IPS-20b (cell line): ENCODE measurements around the gene RASA4B.
"Not testable (repeated sequence)": the region's sequence is repeated elsewhere in the genome, so short reads cannot be mapped to it uniquely, and the experiment has no call there.

Experiments
- H3K27ac ChIP-seq: one replicate; pipeline ENCODE4 v1.5.1; 2013; ENCODE audit warnings: low read length
- H3K27me3 ChIP-seq: 2 replicates; pipeline ENCODE4 v1.6.1; 2013; ENCODE audit warnings: mild to moderate bottlenecking, low read length, inconsistent platforms; ENCODE audit not compliant: insufficient read depth
- H3K36me3 ChIP-seq: 2 replicates; pipeline ENCODE4 v1.6.1; 2013; ENCODE audit warnings: low read depth, mild to moderate bottlenecking, inconsistent platforms, low read length, moderate library complexity; ENCODE audit not compliant: insufficient read depth
- H3K4me1 ChIP-seq: 2 replicates; pipeline ENCODE4 v1.6.1; 2013; ENCODE audit warnings: mild to moderate bottlenecking, control low read depth, inconsistent platforms, low read length, moderate library complexity; ENCODE audit not compliant: insufficient read depth
- H3K4me3 ChIP-seq: 2 replicates; pipeline ENCODE4 v1.5.1; 2013; ENCODE audit warnings: mild to moderate bottlenecking, low read length, inconsistent platforms
- H3K9ac ChIP-seq: 2 replicates; pipeline ENCODE4 v1.6.1; 2013; ENCODE audit warnings: low read depth, mild to moderate bottlenecking, inconsistent platforms, low read length, moderate library complexity
- H3K9me3 ChIP-seq: 2 replicates; pipeline ENCODE4 v1.6.1; 2013; ENCODE audit warnings: mild to moderate bottlenecking, low read depth, low read length, inconsistent platforms; ENCODE audit not compliant: insufficient read depth

The RASA4B gene

DNA sequence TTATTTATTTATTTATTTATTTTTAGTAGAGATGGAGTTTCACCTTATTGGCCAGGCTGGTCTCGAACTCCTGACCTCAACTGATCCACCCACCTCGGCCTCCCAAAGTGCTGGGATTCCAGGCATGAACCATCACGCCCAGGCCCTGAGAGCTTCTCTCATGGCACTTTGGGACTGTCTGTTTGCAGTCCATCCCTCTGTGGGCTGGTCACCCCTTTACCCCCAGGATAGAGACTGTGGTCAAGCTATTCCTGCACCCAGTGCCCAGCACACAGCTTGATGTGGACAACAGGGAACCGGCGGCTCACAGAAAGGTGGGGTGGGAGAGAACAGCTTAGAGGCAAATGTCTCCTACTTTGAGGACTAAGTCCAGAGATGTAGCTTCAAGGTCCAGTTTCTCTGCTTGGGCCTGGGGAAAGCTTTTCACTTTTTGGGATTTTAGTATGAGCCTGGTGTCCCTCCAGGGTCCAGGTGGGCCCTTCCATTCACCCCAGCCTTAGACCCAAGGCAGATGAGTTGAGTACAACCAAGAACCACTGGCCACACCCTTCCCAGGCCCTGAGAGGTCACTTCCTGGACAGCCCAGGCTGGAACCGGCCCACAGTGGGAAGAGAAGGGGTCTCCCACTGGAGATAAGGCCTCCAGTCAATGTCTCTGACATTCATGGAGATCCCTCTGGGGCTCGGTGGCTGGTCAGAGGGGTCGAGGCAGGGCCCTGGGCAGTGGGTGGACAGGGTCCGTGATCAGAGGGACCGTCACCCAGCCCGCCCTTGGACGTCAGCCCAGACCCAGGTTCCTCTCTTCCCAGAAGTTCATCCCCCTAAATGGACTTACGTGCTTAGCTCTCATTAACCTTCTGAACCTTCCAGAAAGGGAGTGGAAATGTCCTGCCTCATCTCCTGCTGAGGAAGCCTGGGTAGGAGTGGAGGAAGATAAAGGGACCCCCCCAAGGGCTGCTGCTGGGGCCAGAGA lies 10.5 kb upstream of the RASA4B start:
- H3K9me3 ChIP-seq, H3K4me3 ChIP-seq, H3K27ac ChIP-seq, H3K36me3 ChIP-seq, H3K4me1 ChIP-seq, H3K9ac ChIP-seq, H3K27me3 ChIP-seq: not testable (repeated sequence)

DNA sequence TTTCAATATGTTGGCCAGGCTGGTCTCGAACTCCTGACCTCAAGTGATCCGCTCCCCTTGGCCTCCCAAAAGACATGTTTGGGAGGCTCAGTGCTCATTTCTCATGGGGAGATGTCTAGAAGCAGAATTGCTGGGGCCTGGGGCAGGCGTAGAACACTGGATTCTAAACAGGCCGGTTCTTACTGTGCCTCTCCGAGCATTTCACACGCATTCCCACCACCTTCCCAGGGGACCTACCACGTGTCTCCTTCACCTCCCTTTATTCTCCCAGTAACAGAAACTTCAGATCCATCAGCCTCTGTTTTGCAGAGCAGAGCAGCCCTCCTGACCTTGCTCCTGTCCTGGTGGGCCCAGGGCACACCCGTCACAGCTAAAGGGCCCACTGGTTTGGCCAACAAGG lies 9.6 kb upstream of the RASA4B start:
- not testable (repeated sequence) for H3K27me3 ChIP-seq, H3K27ac ChIP-seq, H3K9ac ChIP-seq, H3K4me1 ChIP-seq, H3K4me3 ChIP-seq, H3K36me3 ChIP-seq, H3K9me3 ChIP-seq

- H3K9me3 ChIP-seq, H3K36me3 ChIP-seq, H3K27me3 ChIP-seq, H3K27ac ChIP-seq, H3K4me1 ChIP-seq, H3K9ac ChIP-seq, H3K4me3 ChIP-seq: not testable (repeated sequence)
These were observed 7.2 kb upstream of the RASA4B start for GRCh38 chr7:102524803-102525202.

DNA sequence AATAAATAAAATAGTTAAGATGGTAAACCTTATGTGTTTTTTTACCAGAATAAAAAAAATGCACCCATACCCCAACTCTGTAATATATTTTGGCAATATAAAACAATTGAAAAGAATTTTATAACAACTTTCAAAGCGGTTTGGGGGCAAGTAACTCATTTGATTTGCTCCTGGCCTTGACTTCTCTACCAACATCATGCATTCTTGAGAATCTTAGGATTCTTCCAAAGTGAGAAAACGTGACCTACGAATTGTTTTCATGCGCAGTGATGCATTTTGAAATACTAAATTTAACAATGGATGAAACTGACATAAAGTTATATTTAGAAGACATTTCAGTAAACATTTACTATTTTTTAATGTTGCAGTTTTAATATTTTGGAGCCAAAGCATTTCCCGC lies 3.2 kb upstream of the RASA4B start:
- not testable (repeated sequence) for H3K9me3 ChIP-seq, H3K36me3 ChIP-seq, H3K9ac ChIP-seq, H3K27me3 ChIP-seq, H3K4me1 ChIP-seq, H3K27ac ChIP-seq, H3K4me3 ChIP-seq

DNA sequence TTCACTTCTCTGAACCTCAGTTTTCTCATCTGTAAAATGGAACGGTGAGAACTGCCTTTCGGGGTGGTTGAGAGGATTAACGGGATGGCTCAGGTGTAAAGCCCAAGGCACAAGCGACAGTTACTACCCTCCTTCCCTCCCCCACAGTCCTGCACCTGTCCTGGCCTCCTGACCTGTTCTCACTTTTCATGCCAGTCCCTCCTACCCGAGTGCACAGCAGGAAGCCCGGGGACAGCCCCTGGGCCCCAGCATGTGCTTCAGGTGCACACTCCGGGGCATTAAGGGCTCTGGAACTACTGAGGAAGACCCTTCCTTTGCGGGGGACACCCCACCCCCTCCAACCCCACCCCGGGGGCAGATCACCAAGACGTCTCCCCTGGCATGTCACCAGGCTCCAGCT lies 626 bp downstream of the RASA4B start:
- not testable (repeated sequence) for H3K9me3 ChIP-seq, H3K4me3 ChIP-seq

GRCh38 chr7:102515889-102516288 lies 1.7 kb downstream of the RASA4B start:
- H3K4me3 ChIP-seq, H3K36me3 ChIP-seq, H3K4me1 ChIP-seq, H3K27me3 ChIP-seq, H3K9ac ChIP-seq, H3K27ac ChIP-seq, H3K9me3 ChIP-seq: not testable (repeated sequence)

More for the DNA sequence above, 626 bp downstream of the RASA4B start:
- H3K27ac ChIP-seq, H3K4me1 ChIP-seq, H3K36me3 ChIP-seq, H3K27me3 ChIP-seq, H3K9ac ChIP-seq: not testable (repeated sequence)

- H3K27me3 ChIP-seq, H3K27ac ChIP-seq, H3K9ac ChIP-seq, H3K9me3 ChIP-seq, H3K36me3 ChIP-seq, H3K4me1 ChIP-seq, H3K4me3 ChIP-seq: not testable (repeated sequence)
These were observed 2.5 kb downstream of the RASA4B start for GRCh38 chr7:102514881-102515721.

DNA sequence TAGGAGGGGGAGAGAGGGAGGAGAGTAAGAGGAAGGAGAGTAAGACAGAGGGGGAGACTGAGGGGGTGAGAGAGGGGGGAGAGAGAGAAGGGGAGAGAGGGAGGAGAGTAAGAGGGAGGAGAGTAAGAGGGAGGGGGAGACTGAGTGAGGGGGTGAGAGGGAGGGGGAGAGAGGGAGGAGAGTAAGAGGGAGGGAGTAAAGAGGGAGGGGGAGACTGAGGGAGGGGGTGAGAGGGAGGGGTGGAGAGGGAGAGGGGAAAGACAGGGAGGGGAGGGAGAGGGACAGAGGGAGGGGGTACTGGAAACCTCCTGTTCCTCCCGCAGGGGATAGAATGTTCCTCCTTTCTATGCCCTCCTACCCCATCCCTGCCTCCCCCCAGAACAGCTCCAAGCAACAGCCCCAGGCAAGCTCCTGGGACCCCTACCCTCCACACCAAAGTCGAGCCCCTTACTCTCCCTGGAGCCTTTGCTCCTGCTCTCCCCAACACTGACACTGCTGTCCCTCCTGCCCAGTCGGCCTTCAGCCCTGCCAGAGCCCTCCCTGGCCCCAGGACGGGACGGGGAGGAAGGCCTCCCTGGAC lies 4.8 kb downstream of the RASA4B start:
- not testable (repeated sequence) for H3K9me3 ChIP-seq, H3K36me3 ChIP-seq, H3K4me3 ChIP-seq, H3K27ac ChIP-seq, H3K9ac ChIP-seq, H3K4me1 ChIP-seq, H3K27me3 ChIP-seq

GRCh38 chr7:102511860-102512522 lies 5.6 kb downstream of the RASA4B start:
- not testable (repeated sequence) for H3K4me1 ChIP-seq, H3K9ac ChIP-seq, H3K9me3 ChIP-seq, H3K27me3 ChIP-seq, H3K27ac ChIP-seq, H3K36me3 ChIP-seq, H3K4me3 ChIP-seq

DNA sequence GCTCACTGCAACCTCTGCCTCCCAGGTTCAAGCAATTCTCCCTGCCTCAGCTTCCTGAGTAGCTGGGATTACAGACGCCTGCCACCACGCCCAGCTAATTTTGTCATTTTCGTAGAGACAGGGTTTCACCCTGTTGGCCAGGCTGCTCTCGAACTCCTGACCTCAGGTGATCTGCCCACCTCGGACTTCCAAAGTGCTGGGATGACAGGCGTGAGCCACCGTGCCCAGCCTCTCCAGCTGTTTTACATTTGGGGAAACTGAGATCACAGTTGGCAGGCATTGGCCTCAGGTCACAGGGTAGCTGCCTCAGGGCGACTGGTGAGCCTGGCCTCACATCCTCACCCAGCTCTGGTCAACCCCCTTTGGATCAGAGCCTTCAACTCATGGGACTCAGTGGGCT lies 7.0 kb downstream of the RASA4B start:
- H3K9ac ChIP-seq, H3K27me3 ChIP-seq, H3K9me3 ChIP-seq, H3K4me1 ChIP-seq, H3K27ac ChIP-seq, H3K4me3 ChIP-seq, H3K36me3 ChIP-seq: not testable (repeated sequence)

DNA sequence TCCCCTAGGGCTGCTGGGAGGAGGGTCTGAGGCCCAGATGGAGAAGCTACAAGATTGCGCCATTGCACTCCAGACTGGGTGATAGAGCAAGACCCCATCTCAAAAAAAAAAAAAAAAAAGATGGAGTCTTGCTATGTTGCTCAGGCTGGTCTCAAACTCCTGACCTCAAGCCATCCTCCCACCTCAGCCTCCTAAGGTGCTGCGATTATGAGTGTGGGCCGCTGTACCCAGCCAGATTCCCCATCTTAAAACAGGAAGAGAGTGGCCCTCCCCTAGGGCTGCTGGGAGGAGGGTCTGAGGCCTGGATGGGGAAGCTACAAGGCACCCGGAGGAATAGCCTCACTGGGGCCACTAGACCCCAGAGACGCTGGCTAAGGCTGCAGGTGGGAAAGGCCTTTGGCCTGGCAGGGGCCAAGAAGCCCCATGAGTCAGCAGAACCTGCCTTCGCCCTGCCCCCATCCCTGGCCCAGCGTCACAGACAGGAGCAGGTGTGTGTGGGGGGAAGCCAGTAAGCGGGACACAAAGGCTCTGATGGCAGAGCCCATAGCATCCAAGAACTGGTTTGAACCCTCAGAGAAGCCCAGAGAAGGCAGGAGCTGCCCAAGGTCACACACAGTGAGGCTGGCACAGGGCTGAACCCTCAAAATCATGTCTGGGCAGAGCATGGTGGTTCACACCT lies 10.0 kb downstream of the RASA4B start:
- not testable (repeated sequence) for H3K9me3 ChIP-seq, H3K4me3 ChIP-seq, H3K4me1 ChIP-seq, H3K36me3 ChIP-seq, H3K27me3 ChIP-seq, H3K27ac ChIP-seq, H3K9ac ChIP-seq
